ENCODE data around the gene MRPS18A.

Gene MRPS18A

GRCh38 chr6:43670623-43670986 is 17.0 kb downstream of the MRPS18A start:
- TF ChIP-seq CTCF (IDR thresholded peaks at IDR 0.05), result no peak
- Histone ChIP-seq H3K27me3 (peaks cover 20% of the 10 kb centered on the region), H3K4me3 (ENCODE audit: low read depth in 1 of 2, low read length in 1 of 2) (no peak overlapping the region), H3K27ac (no peak overlapping the region), H3K4me1 (ENCODE audit: control insufficient read depth in 1 of 2, insufficient read depth in 1 of 2, low read depth in 1 of 2, low read length in 1 of 2) (peaks cover 20% of the 10 kb centered on the region in 2 experiments), H3K36me3 (peaks cover 68% of the 10 kb centered on the region), H3K9me3 (no peaks in the 10 kb centered on the region)

- Histone ChIP-seq H3K9me3 (no peaks in the 10 kb centered on the region), H3K4me3 (ENCODE audit: low read depth in 1 of 2, low read length in 1 of 2) (no peak overlapping the region), H3K27ac (no peak overlapping the region), H3K27me3 (peaks cover 20% of the 10 kb centered on the region), H3K4me1 (ENCODE audit: control insufficient read depth in 1 of 2, insufficient read depth in 1 of 2, low read depth in 1 of 2, low read length in 1 of 2) (peaks cover 20% of the 10 kb centered on the region in 2 experiments), H3K36me3 (peaks cover 63% of the 10 kb centered on the region)
- no peak for TF ChIP-seq CTCF (IDR thresholded peaks at IDR 0.05)
These were observed 17.5 kb downstream of the MRPS18A start for GRCh38 chr6:43669922-43670622.

- peaks cover 20% of the 10 kb centered on the region in 2 experiments for H3K4me1 ChIP-seq (ENCODE audit: control insufficient read depth in 1 of 2, insufficient read depth in 1 of 2, low read depth in 1 of 2, low read length in 1 of 2)
- no peaks in the 10 kb centered on the region for H3K9me3 ChIP-seq
- H3K36me3 ChIP-seq, result peaks cover 55% of the 10 kb centered on the region
- H3K4me3 ChIP-seq (ENCODE audit: low read depth in 1 of 2, low read length in 1 of 2), result no peak overlapping the region
- TF ChIP-seq CTCF (IDR thresholded peaks at IDR 0.05), result no peak
- peaks cover 20% of the 10 kb centered on the region for H3K27me3 ChIP-seq
- no peak overlapping the region for H3K27ac ChIP-seq
These were observed 18.3 kb downstream of the MRPS18A start for GRCh38 chr6:43669050-43669921.

GRCh38 chr6:43668151-43669028 is 19.2 kb downstream of the MRPS18A start:
- Histone ChIP-seq H3K4me3 (ENCODE audit: low read depth in 1 of 2, low read length in 1 of 2) (no peak overlapping the region), H3K4me1 (ENCODE audit: control insufficient read depth in 1 of 2, insufficient read depth in 1 of 2, low read depth in 1 of 2, low read length in 1 of 2) (peaks cover 20% of the 10 kb centered on the region in 2 experiments), H3K9me3 (no peaks in the 10 kb centered on the region), H3K27me3 (peaks cover 20% of the 10 kb centered on the region), H3K27ac (no peak overlapping the region), H3K36me3 (peaks cover 46% of the 10 kb centered on the region)
- TF ChIP-seq CTCF (IDR thresholded peaks at IDR 0.05), result no peak
